Activated naive CD4-positive, alpha-beta T cell treated with anti-CD3 and anti-CD28 coated beads, Interleukin-2, amount 10 ng/mL, durations not matched to agents 7 days and 5 days (primary cell): ENCODE data around the gene PNPLA1.

Experiments
- CTCF ChIA-PET: fragments of 350-600 bp; sonication (Branson Sonifier 250); formaldehyde crosslinking; loops from one replicate; lab custom pipeline; 2021; ENCODE audit warnings: antibody characterized with exemption; lab: Charles Lee
- DNase-seq: peaks from one replicate; pipeline ENCODE4 v3.0.0-alpha.2; 2020
- H3K27ac Mint-ChIP-seq: one replicate; pipeline ENCODE4 v1.8.0; 2021; ENCODE audit warnings: mild to moderate bottlenecking, moderate library complexity, mixed read lengths
- H3K27me3 Mint-ChIP-seq: one replicate; pipeline ENCODE4 v1.8.0; 2021; ENCODE audit warnings: mild to moderate bottlenecking, mixed read lengths
- H3K36me3 Mint-ChIP-seq: one replicate; pipeline ENCODE4 v1.8.0; 2021; ENCODE audit warnings: mixed read lengths
- H3K4me1 Mint-ChIP-seq: one replicate; pipeline ENCODE4 v1.8.0; 2021; ENCODE audit warnings: mixed read lengths
- H3K4me3 Mint-ChIP-seq: one replicate; pipeline ENCODE4 v1.8.0; 2021; ENCODE audit warnings: mild to moderate bottlenecking, moderate library complexity, mixed read lengths
- H3K9me3 Mint-ChIP-seq: one replicate; pipeline ENCODE4 v1.8.0; 2021; ENCODE audit warnings: mixed read lengths

PNPLA1 gene

GRCh38 chr6:36266913-36267644 lies 2.8 kb upstream of the PNPLA1 start:
- H3K4me3 Mint-ChIP-seq: no peak overlapping the region
- no peak for DNase-seq
- H3K4me1 Mint-ChIP-seq: no peaks in the 10 kb centered on the region
- no peak overlapping the region for H3K27ac Mint-ChIP-seq
- peaks cover 40% of the 10 kb centered on the region for H3K27me3 Mint-ChIP-seq
- H3K36me3 Mint-ChIP-seq: no peaks in the 10 kb centered on the region
- CTCF ChIA-PET: no interaction called here
- H3K9me3 Mint-ChIP-seq: peaks cover 4% of the 10 kb centered on the region

DNA sequence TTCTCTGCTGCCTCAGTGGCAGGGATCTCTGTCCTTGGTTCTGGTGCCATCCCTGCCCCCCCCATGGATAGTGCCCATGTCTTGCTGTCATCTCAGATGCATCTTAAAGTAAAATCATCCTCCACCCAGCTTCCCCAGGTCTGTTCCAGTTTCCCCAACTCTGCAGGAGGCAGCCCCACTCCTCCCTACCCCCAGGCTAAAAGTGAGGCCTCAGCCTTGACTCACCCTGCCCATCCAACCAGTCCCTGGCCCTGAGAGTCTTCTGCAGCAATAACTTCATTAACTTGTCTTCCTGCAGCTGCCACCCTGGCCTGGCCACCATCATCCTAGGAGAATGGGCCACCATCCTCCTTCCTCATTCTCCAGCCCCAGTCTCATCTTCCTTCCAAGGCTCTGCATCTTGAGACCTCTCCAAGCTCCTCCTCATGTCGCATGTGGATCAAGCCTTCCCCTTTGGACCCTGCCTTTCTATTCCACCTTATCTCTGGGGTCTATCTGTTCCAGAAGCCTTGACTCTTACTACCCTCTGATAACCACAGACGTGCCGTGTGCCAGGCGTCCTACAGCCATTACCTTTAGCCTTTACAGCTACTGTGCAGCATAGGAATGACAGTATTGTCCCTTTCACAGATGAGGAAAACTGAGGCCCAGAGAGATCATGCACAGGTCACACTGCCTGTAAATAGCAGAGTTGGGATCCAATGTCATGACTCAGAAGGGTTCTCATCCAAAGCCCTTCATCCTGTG lies 2.0 kb upstream of the PNPLA1 start:
- no peak for DNase-seq
- H3K9me3 Mint-ChIP-seq: peaks cover 4% of the 10 kb centered on the region
- H3K4me3 Mint-ChIP-seq: no peak overlapping the region
- CTCF ChIA-PET: interaction anchor here (0.7 kb wide), 1 partner anchor 34 kb away, joined by 3 read pairs; no protein-coding TSS in a partner anchor
- no peaks in the 10 kb centered on the region for H3K4me1 Mint-ChIP-seq
- H3K27ac Mint-ChIP-seq: no peak overlapping the region
- peaks cover 43% of the 10 kb centered on the region for H3K27me3 Mint-ChIP-seq
- H3K36me3 Mint-ChIP-seq: no peaks in the 10 kb centered on the region

DNA sequence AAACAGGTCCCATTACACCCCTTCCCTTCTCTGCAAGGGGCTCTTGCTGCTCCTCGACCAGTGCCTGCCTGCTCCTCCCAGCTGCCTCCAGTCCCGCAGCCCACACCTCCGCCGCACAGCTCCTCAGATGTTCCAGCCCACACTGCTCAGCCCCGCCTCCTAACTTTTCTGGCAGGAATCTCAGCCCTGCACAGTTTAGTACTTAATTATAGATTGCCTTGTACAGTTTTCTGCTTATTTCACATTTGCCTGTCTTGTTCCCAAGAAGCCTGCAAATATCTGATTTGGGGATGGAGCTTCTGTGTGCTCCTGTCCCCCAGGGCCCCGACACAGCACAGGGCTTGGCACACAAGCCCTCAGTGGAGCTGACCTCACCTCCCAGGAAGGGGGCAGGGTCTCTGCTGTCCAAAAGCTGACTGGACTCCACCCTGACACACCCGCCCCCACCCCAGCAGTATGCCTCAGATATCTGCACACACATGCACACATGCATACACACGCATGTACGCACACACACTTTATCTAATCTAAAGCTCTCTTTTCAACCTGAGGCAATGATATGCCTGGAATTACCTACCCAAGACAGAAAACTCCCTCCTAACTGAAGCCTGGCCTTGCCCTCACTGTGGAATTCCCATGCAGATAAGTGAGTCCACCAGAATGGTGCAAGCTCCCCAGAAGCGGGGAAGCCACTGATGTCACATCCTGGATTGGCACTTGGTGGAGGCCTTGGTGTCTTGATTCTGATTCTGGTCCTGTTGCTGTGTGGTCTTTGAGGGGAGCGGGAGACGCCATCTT lies 1.2 kb upstream of the PNPLA1 start:
- CTCF ChIA-PET: interaction anchor here (0.7 kb wide), 1 partner anchor 33 kb away, joined by 3 read pairs; no protein-coding TSS in a partner anchor
- Mint-ChIP-seq H3K27ac (no peak overlapping the region), H3K9me3 (peaks cover 4% of the 10 kb centered on the region), H3K4me1 (no peaks in the 10 kb centered on the region), H3K36me3 (no peaks in the 10 kb centered on the region), H3K27me3 (peaks cover 48% of the 10 kb centered on the region), H3K4me3 (no peak overlapping the region)
- no peak for DNase-seq

DNA sequence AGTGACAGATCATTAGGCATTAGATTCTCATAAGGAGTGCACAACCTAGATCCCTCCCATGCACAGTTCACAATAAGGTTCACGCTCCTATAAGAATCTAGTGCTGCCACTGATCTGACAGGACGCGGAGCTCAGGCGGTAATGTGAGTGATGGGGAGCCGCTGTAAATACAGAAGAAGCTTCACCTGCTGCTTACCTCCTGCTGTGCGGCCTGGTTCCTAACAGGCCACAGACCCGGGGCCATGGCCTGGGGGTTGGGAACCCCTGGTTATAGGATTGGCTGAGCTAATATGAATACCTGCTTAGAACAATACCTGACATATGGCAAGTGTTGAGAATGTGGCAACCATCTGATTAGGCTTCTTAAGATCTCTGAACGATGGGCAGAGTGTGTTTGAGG lies 2.4 kb downstream of the PNPLA1 start:
- H3K27me3 Mint-ChIP-seq: peaks cover 56% of the 10 kb centered on the region
- H3K9me3 Mint-ChIP-seq: no peaks in the 10 kb centered on the region
- no peak overlapping the region for H3K4me3 Mint-ChIP-seq
- no peaks in the 10 kb centered on the region for H3K36me3 Mint-ChIP-seq
- DNase-seq: no peak
- no peaks in the 10 kb centered on the region for H3K4me1 Mint-ChIP-seq
- H3K27ac Mint-ChIP-seq: no peak overlapping the region
- CTCF ChIA-PET: no interaction called here

DNA sequence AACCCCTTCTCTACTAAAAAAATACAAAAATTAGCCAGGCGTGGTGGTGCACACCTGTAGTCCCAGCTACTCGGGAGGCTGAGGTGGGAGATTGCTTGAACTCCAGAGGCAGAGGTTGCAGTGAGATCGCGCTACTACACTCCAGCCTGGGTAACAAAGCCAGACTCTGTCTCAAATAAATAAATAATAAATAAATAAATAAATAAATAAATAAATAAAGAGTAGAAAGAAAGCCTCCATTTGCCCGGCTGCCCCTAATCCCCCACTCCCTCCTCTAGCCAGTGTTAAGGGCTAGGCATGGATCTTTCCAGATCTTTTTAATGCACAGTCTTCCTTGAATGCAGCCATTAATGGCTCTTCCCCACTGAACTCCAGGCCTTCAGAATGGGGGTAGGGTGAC lies 3.2 kb downstream of the PNPLA1 start:
- H3K27me3 Mint-ChIP-seq: peaks cover 55% of the 10 kb centered on the region
- no peak overlapping the region for H3K4me3 Mint-ChIP-seq
- no peak for DNase-seq
- CTCF ChIA-PET: no interaction called here
- no peaks in the 10 kb centered on the region for H3K4me1 Mint-ChIP-seq
- no peak overlapping the region for H3K27ac Mint-ChIP-seq
- H3K9me3 Mint-ChIP-seq: no peaks in the 10 kb centered on the region
- H3K36me3 Mint-ChIP-seq: no peaks in the 10 kb centered on the region

GRCh38 chr6:36273802-36274514 lies 4.1 kb downstream of the PNPLA1 start:
- Mint-ChIP-seq H3K27me3 (peaks cover 55% of the 10 kb centered on the region), H3K27ac (no peak overlapping the region)

GRCh38 chr6:36276581-36277536 lies 7.0 kb downstream of the PNPLA1 start:
- CTCF ChIA-PET: interaction anchor here (1.5 kb wide), 1 partner anchor 25 kb away, joined by 6 read pairs; no protein-coding TSS in a partner anchor
- no peak for DNase-seq
- Mint-ChIP-seq H3K27ac (no peak overlapping the region), H3K4me1 (no peaks in the 10 kb centered on the region), H3K27me3 (peaks cover 56% of the 10 kb centered on the region), H3K4me3 (no peak overlapping the region), H3K36me3 (no peaks in the 10 kb centered on the region), H3K9me3 (no peaks in the 10 kb centered on the region)

More at GRCh38 chr6:36273802-36274514, 4.1 kb downstream of the PNPLA1 start:
- H3K36me3 Mint-ChIP-seq: no peaks in the 10 kb centered on the region
- DNase-seq: no peak
- H3K9me3 Mint-ChIP-seq: no peaks in the 10 kb centered on the region
- CTCF ChIA-PET: no interaction called here
- H3K4me3 Mint-ChIP-seq: no peak overlapping the region
- no peaks in the 10 kb centered on the region for H3K4me1 Mint-ChIP-seq

GRCh38 chr6:36277946-36278470 lies 8.1 kb downstream of the PNPLA1 start:
- no peak for DNase-seq
- Mint-ChIP-seq H3K4me3 (no peak overlapping the region), H3K27ac (no peak overlapping the region), H3K27me3 (peaks cover 53% of the 10 kb centered on the region), H3K4me1 (no peaks in the 10 kb centered on the region), H3K36me3 (no peaks in the 10 kb centered on the region), H3K9me3 (no peaks in the 10 kb centered on the region)
- CTCF ChIA-PET: no interaction called here

DNA sequence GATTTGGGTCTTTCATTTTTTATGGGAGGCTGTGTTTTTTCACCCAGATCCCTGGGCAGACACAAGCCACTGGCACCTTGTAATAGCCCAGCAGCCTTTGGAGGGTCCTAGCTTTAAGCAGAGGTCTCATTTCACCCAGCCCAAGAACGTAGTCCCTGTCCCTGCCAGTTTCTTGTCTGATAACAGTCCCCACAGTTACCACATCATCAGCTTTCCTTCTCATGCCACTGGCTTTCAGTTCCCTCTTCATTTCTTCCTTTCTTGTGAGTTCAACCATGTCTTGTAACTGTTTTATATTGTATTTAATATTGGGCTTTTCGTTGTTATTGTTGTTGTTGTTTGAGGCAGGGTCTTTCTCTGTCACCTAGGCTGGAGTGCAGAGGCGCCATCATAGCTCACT lies 10.6 kb downstream of the PNPLA1 start:
- no peak for DNase-seq
- no peak overlapping the region for H3K4me3 Mint-ChIP-seq
- H3K9me3 Mint-ChIP-seq: no peaks in the 10 kb centered on the region
- CTCF ChIA-PET: no interaction called here
- peaks cover 69% of the 10 kb centered on the region for H3K27me3 Mint-ChIP-seq
- no peak overlapping the region for H3K27ac Mint-ChIP-seq
- H3K36me3 Mint-ChIP-seq: no peaks in the 10 kb centered on the region
- no peaks in the 10 kb centered on the region for H3K4me1 Mint-ChIP-seq

GRCh38 chr6:36280983-36281382 lies 11.1 kb downstream of the PNPLA1 start:
- no peaks in the 10 kb centered on the region for H3K4me1 Mint-ChIP-seq
- H3K27me3 Mint-ChIP-seq: peaks cover 74% of the 10 kb centered on the region
- no peak overlapping the region for H3K27ac Mint-ChIP-seq
- H3K36me3 Mint-ChIP-seq: no peaks in the 10 kb centered on the region
- no peak for DNase-seq
- H3K4me3 Mint-ChIP-seq: no peak overlapping the region
- CTCF ChIA-PET: no interaction called here
- no peaks in the 10 kb centered on the region for H3K9me3 Mint-ChIP-seq

DNA sequence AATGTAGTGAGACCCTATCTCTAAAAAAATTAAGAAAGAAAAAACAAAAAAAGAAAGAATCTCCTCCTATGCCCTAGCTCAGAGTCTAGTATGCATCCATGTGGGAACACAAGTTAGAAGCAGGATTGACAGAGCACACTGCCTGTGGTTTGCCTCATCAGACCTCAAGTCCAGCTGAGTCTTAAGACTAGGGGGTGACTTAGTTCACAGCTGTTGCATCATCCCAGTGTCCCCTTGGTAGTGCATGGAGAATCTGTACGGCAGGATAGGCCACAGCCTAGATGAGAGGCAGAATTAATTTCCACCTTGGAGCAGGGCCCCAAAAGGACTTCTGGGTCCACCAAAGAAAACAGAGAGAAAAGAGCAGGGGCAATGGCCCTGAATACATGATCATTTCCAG lies 13.7 kb downstream of the PNPLA1 start:
- CTCF ChIA-PET: interaction anchor here (1.2 kb wide), 1 partner anchor 19 kb away, joined by 3 read pairs; no protein-coding TSS in a partner anchor
- no peaks in the 10 kb centered on the region for H3K36me3 Mint-ChIP-seq
- DNase-seq: no peak
- no peak overlapping the region for H3K27ac Mint-ChIP-seq
- no peak overlapping the region for H3K4me3 Mint-ChIP-seq
- H3K4me1 Mint-ChIP-seq: peaks cover 7% of the 10 kb centered on the region
- H3K9me3 Mint-ChIP-seq: no peaks in the 10 kb centered on the region
- H3K27me3 Mint-ChIP-seq: peaks cover 70% of the 10 kb centered on the region

DNA sequence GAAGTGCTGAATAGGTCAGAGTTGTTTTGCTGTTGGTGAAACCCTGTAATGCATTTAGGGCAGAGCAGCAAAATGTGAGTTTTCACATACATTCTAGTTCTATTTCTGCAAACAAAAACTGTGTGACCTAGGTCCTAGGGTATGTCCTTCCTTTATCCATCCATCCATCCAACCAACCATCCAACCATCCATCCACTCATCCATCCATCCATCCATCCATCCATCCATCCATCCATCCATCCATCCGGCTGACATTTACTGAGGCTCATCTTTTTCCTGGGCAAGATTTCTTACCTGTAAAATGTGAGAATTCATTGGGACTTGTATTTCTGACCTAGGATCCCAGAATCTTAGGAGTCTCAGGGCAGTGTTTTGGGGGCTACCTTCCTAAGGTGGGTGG lies 14.5 kb downstream of the PNPLA1 start:
- no peak for DNase-seq
- Mint-ChIP-seq H3K27ac (no peak overlapping the region), H3K36me3 (no peaks in the 10 kb centered on the region), H3K4me3 (no peak overlapping the region), H3K9me3 (no peaks in the 10 kb centered on the region), H3K27me3 (peaks cover 65% of the 10 kb centered on the region), H3K4me1 (peaks cover 7% of the 10 kb centered on the region)
- CTCF ChIA-PET: no interaction called here
